Dermis blood vessel endothelial cell (primary cell): ENCODE data around the gene SSH2. TPM values are rescaled to one million over a fixed set of nuclear protein-coding genes. Genes with fewer than 3 reads are reported as not detected.
"Not testable (repeated sequence)": the region's sequence is repeated elsewhere in the genome, so short reads cannot be mapped to it uniquely, and the experiment has no call there.

Experiments used
- DNase-seq: peaks from one replicate; pipeline ENCODE4 v3.0.0; 2010
- total RNA-seq: library from RNA; depleted of rRNA; stranded (reverse); fragments of >200 nt; gene quantifications from 2 replicates; pipeline ENCODE4 v1.2.3, GENCODE V29; 2014

Gene SSH2
- total RNA-seq, 1 donor from 2014 or later = 20.4 TPM

GRCh38 chr17:29732209-29732608 is 197.8 kb downstream of the SSH2 start:
- DNase-seq = no peak

GRCh38 chr17:29731589-29731929 is 198.5 kb downstream of the SSH2 start:
- DNase-seq = no peak

GRCh38 chr17:29728490-29728889 is 201.5 kb downstream of the SSH2 start:
- no peak for DNase-seq

GRCh38 chr17:29726715-29727252 is 203.2 kb downstream of the SSH2 start:
- DNase-seq = peak; percentile 96

GRCh38 chr17:29725408-29725807 is 204.6 kb downstream of the SSH2 start:
- not testable (repeated sequence) for DNase-seq

- DNase-seq = no peak
These were observed 206.6 kb downstream of the SSH2 start for GRCh38 chr17:29723278-29724047.

GRCh38 chr17:29722411-29723198 is 207.4 kb downstream of the SSH2 start:
- DNase-seq = peak; percentile 26

GRCh38 chr17:29720551-29720950 is 209.5 kb downstream of the SSH2 start:
- no peak for DNase-seq

GRCh38 chr17:29719469-29719868 is 210.6 kb downstream of the SSH2 start:
- no peak for DNase-seq

GRCh38 chr17:29718446-29719039 is 211.5 kb downstream of the SSH2 start:
- no peak for DNase-seq

GRCh38 chr17:29717817-29718216 is 212.2 kb downstream of the SSH2 start:
- DNase-seq = no peak

- DNase-seq = no peak
These were observed 213.5 kb downstream of the SSH2 start for GRCh38 chr17:29716566-29716965.

GRCh38 chr17:29715680-29716079 is 214.3 kb downstream of the SSH2 start:
- DNase-seq = no peak

GRCh38 chr17:29714146-29714545 is 215.9 kb downstream of the SSH2 start:
- no peak for DNase-seq

- no peak for DNase-seq
These were observed 216.4 kb downstream of the SSH2 start for GRCh38 chr17:29713626-29714025.

- no peak for DNase-seq
These were observed 218.2 kb downstream of the SSH2 start for GRCh38 chr17:29711588-29712385.

GRCh38 chr17:29710891-29711418 is 219.1 kb downstream of the SSH2 start:
- no peak for DNase-seq

- no peak for DNase-seq
These were observed 219.5 kb downstream of the SSH2 start for GRCh38 chr17:29710520-29710884.

- DNase-seq = peak; percentile 21
These were observed 220.0 kb downstream of the SSH2 start for GRCh38 chr17:29709866-29710519.

GRCh38 chr17:29707212-29707571 is 222.8 kb downstream of the SSH2 start:
- no peak for DNase-seq

- DNase-seq = no peak
These were observed 224.0 kb downstream of the SSH2 start for GRCh38 chr17:29706045-29706431.

- DNase-seq = no peak
These were observed 224.6 kb downstream of the SSH2 start for GRCh38 chr17:29705386-29705785.
